OCI-LY7 (cell line): ENCODE measurements around the gene HDAC9. TPM values are rescaled to one million over a fixed set of nuclear protein-coding genes. Genes with fewer than 3 reads are reported as not detected.

Experiments used
- BruUV-seq: library from RNA; stranded (reverse); fragments of 400-500 nt; replicated peaks from 2 replicates; lab custom pipeline; 2021; lab: Mats Ljungman, UMichigan
- CTCF ChIA-PET: fragments of 300-600 bp; sonication (Branson Sonifier 250); formaldehyde crosslinking; loops from one replicate; lab custom pipeline; 2022; ENCODE audit warnings: antibody characterized with exemption; ENCODE audit not compliant: unreplicated experiment; lab: Charles Lee
- POLR2A ChIA-PET: fragments of 300-600 bp; sonication (Branson Sonifier 250); formaldehyde crosslinking; loops from one replicate; lab custom pipeline; 2022; ENCODE audit warnings: antibody characterized with exemption; lab: Charles Lee
- DNase-seq: peaks from one replicate; pipeline ENCODE4 v3.0.0-alpha.2; 2015; ENCODE audit warnings: low spot score
- H2AFZ ChIP-seq: fragments of 200-600 bp; sonication (generic), shearing (Covaris generic); 2 replicates; pipeline ENCODE4 v1.6.1; 2014; ENCODE audit warnings: mild to moderate bottlenecking, antibody characterized with exemption, low read length, moderate library complexity
- H3K27ac ChIP-seq: fragments of 200-600 bp; sonication (generic); 2 replicates; pipeline ENCODE4 v1.5.1; 2014; ENCODE audit warnings: mixed run types, low read depth, mild to moderate bottlenecking, moderate library complexity, low read length, inconsistent platforms; ENCODE audit not compliant: poor library complexity, severe bottlenecking
- H3K36me3 ChIP-seq: fragments of 200-600 bp; sonication (generic); 2 replicates; pipeline ENCODE4 v1.6.1; 2014; ENCODE audit warnings: mild to moderate bottlenecking, antibody characterized with exemption, low read length, moderate library complexity, mixed read lengths; ENCODE audit not compliant: insufficient read depth
- H3K4me1 ChIP-seq: fragments of 200-600 bp; sonication (generic); 2 replicates; pipeline ENCODE4 v1.5.1; 2014; ENCODE audit warnings: mild to moderate bottlenecking, low read length; ENCODE audit not compliant: insufficient read depth, poor library complexity, severe bottlenecking
- H3K4me2 ChIP-seq: fragments of 200-600 bp; sonication (generic); 2 replicates; pipeline ENCODE4 v1.6.1; 2014; ENCODE audit warnings: mild to moderate bottlenecking, low read length
- H3K4me3 ChIP-seq: fragments of 200-600 bp; sonication (generic); 2 replicates; pipeline ENCODE4 v1.5.1; 2014; ENCODE audit warnings: mild to moderate bottlenecking, low read depth, low read length; ENCODE audit not compliant: poor library complexity, severe bottlenecking
- H3K79me2 ChIP-seq: fragments of 200-600 bp; sonication (generic); 2 replicates; pipeline ENCODE4 v1.6.1; 2016; ENCODE audit warnings: low read depth, mild to moderate bottlenecking, low read length, moderate library complexity, mixed read lengths; ENCODE audit not compliant: insufficient read depth
- H3K9me2 ChIP-seq: fragments of 200-600 bp; sonication (generic); 2 replicates; pipeline ENCODE4 v1.6.1; 2016; ENCODE audit warnings: mild to moderate bottlenecking, low read length, mixed read lengths; ENCODE audit not compliant: insufficient read depth
- H3K9me3 ChIP-seq: fragments of 200-600 bp; sonication (generic); 2 replicates; pipeline ENCODE4 v1.6.1; 2014; ENCODE audit warnings: mild to moderate bottlenecking, mixed run types, low read length, mixed read lengths
- H4K20me1 ChIP-seq: fragments of 200-600 bp; sonication (generic); 2 replicates; pipeline ENCODE4 v1.6.1; 2014; ENCODE audit warnings: mild to moderate bottlenecking, antibody characterized with exemption, low read length, moderate library complexity, mixed read lengths; ENCODE audit not compliant: insufficient read depth
- CTCF ChIP-seq: fragments of 200-600 bp; sonication (generic); conservative IDR thresholded peaks from 2 replicates; pipeline ENCODE4 v1.5.1; 2014; ENCODE audit warnings: mild to moderate bottlenecking, antibody characterized with exemption, low read length, moderate library complexity, mixed read lengths
- EZH2phosphoT487 ChIP-seq: fragments of 200-600 bp; sonication (generic); IDR thresholded peaks from 2 replicates; pipeline ENCODE4 v1.6.1; 2018; ENCODE audit warnings: low read depth, borderline replicate concordance, mild to moderate bottlenecking, mixed run types, antibody characterized with exemption, low read length, moderate library complexity, mixed read lengths
- intact Hi-C: fragments of 100-400 bp; cut with micrococcal nuclease; formaldehyde crosslinking; loops from one replicate; pipeline ENCODE4 v1.10.0; 2022; ENCODE audit not compliant: unreplicated experiment
- total RNA-seq, 2 experiments: library from RNA; depleted of rRNA in 1 of 2; stranded (reverse); fragments of >200 nt in 1 of 2; shearing (Covaris generic) in 1 of 2; gene quantifications; 2 replicates each; pipeline ENCODE4 v1.2.3, GENCODE V29; 2014 to 2022

HDAC9 gene
- total RNA-seq, 2 experiments from 2014 or later, result 58.8 to 91.7 TPM

GRCh38 chr7:18835001-18835690 lies 339.6 kb downstream of the HDAC9 start:
- H3K4me1 ChIP-seq, result no peaks in the 10 kb centered on the region
- H2AFZ ChIP-seq, result no peak overlapping the region
- no TSS peak for BruUV-seq
- TF ChIP-seq EZH2phosphoT487 (no peak), CTCF (no peak)
- no peak overlapping the region for H3K4me2 ChIP-seq
- no peaks in the 10 kb centered on the region for H3K9me3 ChIP-seq
- H4K20me1 ChIP-seq, result no peaks in the 10 kb centered on the region
- H3K9me2 ChIP-seq, result no peaks in the 10 kb centered on the region
- no peak overlapping the region for H3K27ac ChIP-seq
- CTCF ChIA-PET, result no interaction called here
- H3K4me3 ChIP-seq, result no peak overlapping the region
- H3K79me2 ChIP-seq, result no peaks in the 10 kb centered on the region
- intact Hi-C loops, result no loop called here
- POLR2A ChIA-PET, result interaction anchor here (0.7 kb wide), 1 partner anchor 480 kb away, joined by 5 read pairs; no protein-coding TSS in a partner anchor
- no peak for DNase-seq
- H3K36me3 ChIP-seq, result no peaks in the 10 kb centered on the region

DNA sequence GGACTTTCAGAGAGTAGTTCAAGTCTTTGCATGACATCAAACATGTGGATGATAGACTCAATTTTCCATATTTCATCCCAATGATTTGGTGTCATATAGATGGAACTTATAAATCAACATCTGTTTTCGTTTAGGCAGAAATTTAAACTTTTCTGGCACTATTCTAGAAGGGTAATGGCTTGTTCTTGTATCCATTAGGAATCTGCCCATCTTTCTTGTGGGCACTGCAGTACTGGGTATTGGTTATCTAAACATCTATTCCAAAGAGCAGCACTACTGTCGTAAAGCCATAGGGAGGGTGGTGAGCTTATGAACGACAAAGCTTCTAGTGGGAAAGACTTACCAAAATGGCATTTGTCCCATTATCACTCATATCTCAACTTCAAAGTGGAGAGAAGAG lies 348.4 kb downstream of the HDAC9 start:
- TF ChIP-seq EZH2phosphoT487 (no peak), CTCF (no peak)
- intact Hi-C loops, result no loop called here
- H3K79me2 ChIP-seq, result no peaks in the 10 kb centered on the region
- ChIA-PET CTCF (no interaction called here), POLR2A (interaction anchor here (1.0 kb wide), 1 partner anchor 7 kb away, joined by 3 read pairs; no protein-coding TSS in a partner anchor)
- H3K9me3 ChIP-seq, result no peaks in the 10 kb centered on the region
- H3K4me3 ChIP-seq, result no peak overlapping the region
- no peak overlapping the region for H3K27ac ChIP-seq
- no peak overlapping the region for H2AFZ ChIP-seq
- H3K9me2 ChIP-seq, result no peaks in the 10 kb centered on the region
- H3K36me3 ChIP-seq, result no peaks in the 10 kb centered on the region
- no peaks in the 10 kb centered on the region for H4K20me1 ChIP-seq
- H3K4me1 ChIP-seq, result no peaks in the 10 kb centered on the region
- no peak for DNase-seq
- H3K4me2 ChIP-seq, result no peak overlapping the region
- BruUV-seq, result no TSS peak

GRCh38 chr7:18844735-18845134 lies 349.2 kb downstream of the HDAC9 start:
- H3K36me3 ChIP-seq, result no peaks in the 10 kb centered on the region
- H4K20me1 ChIP-seq, result no peaks in the 10 kb centered on the region
- no TSS peak for BruUV-seq
- no peak overlapping the region for H3K4me2 ChIP-seq
- no peak overlapping the region for H3K4me3 ChIP-seq
- H2AFZ ChIP-seq, result no peak overlapping the region
- H3K27ac ChIP-seq, result no peak overlapping the region
- no peak for DNase-seq
- intact Hi-C loops, result no loop called here
- H3K79me2 ChIP-seq, result no peaks in the 10 kb centered on the region
- no peaks in the 10 kb centered on the region for H3K9me2 ChIP-seq
- TF ChIP-seq CTCF (no peak), EZH2phosphoT487 (no peak)
- H3K4me1 ChIP-seq, result no peaks in the 10 kb centered on the region
- ChIA-PET CTCF (no interaction called here), POLR2A (no interaction called here)
- H3K9me3 ChIP-seq, result no peaks in the 10 kb centered on the region
